Measurements from ENCODE around the gene NRG2. TPM values are rescaled to one million over a fixed set of nuclear protein-coding genes. Genes with fewer than 3 reads are reported as not detected.

NRG2 gene
- total and polyA plus RNA-seq, 12 donors, result 1.8 to 16.7 (median 8.4) TPM

DNA sequence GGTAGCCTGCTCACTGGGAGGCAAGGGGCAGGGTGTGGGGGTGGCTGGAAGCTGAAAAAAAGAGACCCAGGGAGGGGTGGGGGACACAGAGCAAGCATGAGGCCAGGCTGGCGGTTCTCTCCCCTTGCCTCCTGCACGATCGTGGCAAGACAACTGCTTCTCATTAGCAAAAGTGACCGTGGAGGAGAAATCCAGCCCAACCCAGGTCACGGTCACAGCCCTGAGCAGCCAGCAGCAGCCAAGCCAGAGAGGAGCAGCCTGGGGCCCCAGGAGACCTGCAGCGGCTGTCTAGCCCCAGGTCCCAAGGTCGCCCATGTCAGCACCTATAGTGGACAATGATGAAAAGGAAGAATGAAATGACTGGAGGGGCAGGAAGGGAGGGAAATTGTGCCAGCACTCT is 89.1 kb downstream of the NRG2 start:
- H3K36me3 ChIP-seq (replicated peaks in 1 of 2), result no peaks in the 10 kb centered on the region
- peaks cover 7 to 9% of the 10 kb centered on the region in 2 donors for H3K4me1 ChIP-seq (replicated peaks in 1 of 2)
- no peak overlapping the region for H3K27ac ChIP-seq
- no peaks in the 10 kb centered on the region for H3K27me3 ChIP-seq
- DNase-seq, result peak in 3 of 7 donors; percentile 24 to 43 (median 35)
- intact Hi-C loops (cut with DNase I), result no loop called here
- no peak overlapping the region for H3K4me3 ChIP-seq
- TF ChIP-seq POLR2A (IDR thresholded peaks at IDR 0.05), result no peak
- 42 to 53% (median 47%) methylated on average over 7 of the region's 7 CpGs for WGBS, 4 donors
- H3K9me3 ChIP-seq (replicated peaks in 1 of 3), result no peaks in the 10 kb centered on the region

DNA sequence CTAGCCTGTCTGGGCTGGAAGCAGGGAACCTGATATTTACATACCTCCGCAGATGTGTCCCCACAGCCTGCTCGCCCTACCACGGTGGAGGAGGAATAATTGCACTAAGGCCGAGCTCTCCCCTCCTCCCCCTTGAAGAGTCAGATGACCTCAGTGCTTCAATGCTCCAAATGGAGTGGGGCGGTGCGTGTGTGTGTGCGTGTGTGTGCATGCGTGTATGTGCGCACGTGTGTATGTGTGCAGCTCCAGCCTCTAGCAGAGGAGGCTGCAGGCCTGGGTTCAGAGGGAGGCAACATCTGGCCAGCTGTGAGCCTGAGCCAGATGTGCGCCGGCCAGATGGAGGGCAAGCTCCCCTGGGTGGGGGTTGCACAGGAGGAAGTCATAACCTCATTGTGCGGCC is 90.5 kb downstream of the NRG2 start:
- peaks cover 9 to 11% of the 10 kb centered on the region in 2 donors for H3K4me1 ChIP-seq (replicated peaks in 1 of 2)
- WGBS, 4 donors, result 92 to 97% (median 93%) methylated on average over 5 to 13 of the region's 13 CpGs
- intact Hi-C loops (cut with DNase I), result no loop called here

DNA sequence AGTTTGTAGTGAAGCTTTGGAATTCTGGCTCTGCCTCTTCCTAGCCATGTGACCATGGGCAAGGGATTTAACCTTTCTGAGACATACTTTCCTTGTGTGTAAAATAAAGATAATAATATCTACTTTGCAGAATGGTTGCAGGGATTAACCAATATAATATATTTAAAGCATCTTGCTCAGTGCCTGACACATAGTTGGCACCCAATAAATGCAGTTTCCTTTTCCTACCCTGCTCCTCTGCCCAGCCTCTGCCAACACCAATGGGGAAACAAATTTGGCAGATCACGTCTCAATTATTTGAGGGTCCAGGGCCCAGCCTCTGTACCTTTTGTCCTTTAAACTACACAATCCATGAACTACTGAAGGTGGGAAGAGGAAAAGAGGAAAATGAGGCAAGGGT is 91.1 kb downstream of the NRG2 start:
- no peaks in the 10 kb centered on the region for H3K9me3 ChIP-seq (replicated peaks in 1 of 3)
- H3K36me3 ChIP-seq (replicated peaks in 1 of 2), result no peaks in the 10 kb centered on the region
- H3K27ac ChIP-seq, result no peak overlapping the region
- peaks cover 9 to 11% of the 10 kb centered on the region in 2 donors for H3K4me1 ChIP-seq (replicated peaks in 1 of 2)
- TF ChIP-seq CTCF (IDR thresholded peaks at IDR 0.05) (no peak), POLR2A (IDR thresholded peaks at IDR 0.05) (no peak)
- DNase-seq, result no peak
- H3K4me3 ChIP-seq, result no peak overlapping the region
- no peaks in the 10 kb centered on the region for H3K27me3 ChIP-seq
- intact Hi-C loops (cut with DNase I), result no loop called here
- 82 to 100% (median 94%) methylated on average over 1 of the region's 1 CpG for WGBS, 4 donors

More for the DNA sequence above, 90.5 kb downstream of the NRG2 start:
- Histone ChIP-seq H3K27ac (no peak overlapping the region), H3K4me3 (no peak overlapping the region), H3K36me3 (replicated peaks in 1 of 2) (no peaks in the 10 kb centered on the region), H3K9me3 (replicated peaks in 1 of 3) (no peaks in the 10 kb centered on the region), H3K27me3 (no peaks in the 10 kb centered on the region)
- TF ChIP-seq POLR2A (IDR thresholded peaks at IDR 0.05) (no peak), CTCF (IDR thresholded peaks at IDR 0.05) (no peak)
- DNase-seq, result peak in 1 of 7 donors; percentile 25

GRCh38 chr5:139951296-139951924 is 91.7 kb downstream of the NRG2 start:
- Histone ChIP-seq H3K9me3 (replicated peaks in 1 of 3) (no peaks in the 10 kb centered on the region), H3K27me3 (no peaks in the 10 kb centered on the region), H3K27ac (no peak overlapping the region), H3K4me3 (no peak overlapping the region), H3K4me1 (replicated peaks in 1 of 2) (peaks cover 9 to 11% of the 10 kb centered on the region in 2 donors), H3K36me3 (replicated peaks in 1 of 2) (no peaks in the 10 kb centered on the region)
- intact Hi-C loops (cut with DNase I), result no loop called here
- TF ChIP-seq POLR2A (IDR thresholded peaks at IDR 0.05) (no peak), CTCF (IDR thresholded peaks at IDR 0.05) (no peak)
- DNase-seq, result peak in 1 of 7 donors; percentile 37
- WGBS, 4 donors, result 79 to 95% (median 91%) methylated on average over 4 to 6 of the region's 6 CpGs

GRCh38 chr5:139950436-139950835 is 92.7 kb downstream of the NRG2 start:
- Histone ChIP-seq H3K27me3 (no peaks in the 10 kb centered on the region), H3K4me1 (replicated peaks in 1 of 2) (peaks cover 9 to 11% of the 10 kb centered on the region in 2 donors), H3K27ac (no peak overlapping the region), H3K4me3 (no peak overlapping the region), H3K9me3 (replicated peaks in 1 of 3) (no peaks in the 10 kb centered on the region), H3K36me3 (replicated peaks in 1 of 2) (no peaks in the 10 kb centered on the region)
- no peak for TF ChIP-seq CTCF (IDR thresholded peaks at IDR 0.05)
- TF ChIP-seq POLR2A (IDR thresholded peaks at IDR 0.05), result no peak
- WGBS, 4 donors, result 93 to 100% (median 94%) methylated on average over 2 of the region's 2 CpGs
- intact Hi-C loops (cut with DNase I), result no loop called here
- no peak for DNase-seq

Measured in adrenal gland (tissue), 12 donors.